Measurements from ENCODE around the gene RUNX2. TPM values are rescaled to one million over a fixed set of nuclear protein-coding genes. Genes with fewer than 3 reads are reported as not detected.

RUNX2 gene
- total and polyA plus RNA-seq, 9 of the 15 experiments (the other 6 are each of a cell fraction or from before 2014, with no cell fraction given) = 0.29 to 1.00 (median 0.43) TPM

- no peak for ATAC-seq
- in situ Hi-C loops (cut with MboI) (no loop called here), intact Hi-C loops (cut with micrococcal nuclease) (loop anchor here (2.0 kb wide), 1 partner anchor 68 kb away; no protein-coding TSS in a partner anchor)
- Histone ChIP-seq H2AFZ (ENCODE audit: low read depth, low read length) (peak overlapping the region; percentile 73), H3K4me3 (no peak overlapping the region), H3K36me3 (ENCODE audit: control insufficient read depth, insufficient read depth, low read length) (no peaks in the 10 kb centered on the region), H3K9ac (ENCODE audit: insufficient read depth in 1 of 2, low read depth in 2 of 2, low read length in 2 of 2) (no peak overlapping the region; a peak in 1 of 4 replicates), H3K27ac (ENCODE audit: extremely low read depth, low read depth, low read length) (peak overlapping the region; percentile 93), H3K27me3 (ENCODE audit: control insufficient read depth in 2 of 2, insufficient read depth in 2 of 2, low read length in 2 of 2) (no peaks in the 10 kb centered on the region), H3K79me2 (ENCODE audit: control insufficient read depth, insufficient read depth, low read length) (no peaks in the 10 kb centered on the region), H3K4me1 (replicated peaks in 1 of 2; ENCODE audit: control insufficient read depth in 2 of 2, insufficient read depth in 2 of 2, low read length in 2 of 2) (peaks cover 5 to 50% of the 10 kb centered on the region in 2 experiments), H3K9me3 (replicated peaks; ENCODE audit: control insufficient read depth, insufficient read depth, low read depth, low read length) (no peaks in the 10 kb centered on the region), H3K9me1 (ENCODE audit: control insufficient read depth, insufficient read depth, low read length) (no peaks in the 10 kb centered on the region), H3K4me2 (ENCODE audit: insufficient read depth, low read length) (no peak overlapping the region), H4K20me1 (replicated peaks; ENCODE audit: control insufficient read depth, insufficient read depth, low read length) (no peaks in the 10 kb centered on the region)
- WGBS (ENCODE audit: insufficient coverage, low coverage, missing lambda C conversion rate) = 44% methylated on average over 1 of the region's 1 CpG
- no TSS peak for BruUV-seq (replicated peaks)
- no peak for DNase-seq (ENCODE audit: extremely low read depth in 1 of 4, low spot score in 3 of 4)
- ChIA-PET POLR2A (no interaction called here), CTCF (ENCODE audit: low intra/inter-chr PET ratio) (no interaction called here)
- FAIRE-seq = no peak
- 0 out of 2 replicates have a peak, but pooled peaks have one; percentile 50 for TF ChIP-seq GTF2A2 (tag; IDR thresholded peaks at IDR 0.05)
- no peak for TF ChIP-seq DNMT1 (IDR thresholded peaks at IDR 0.05)
- TF ChIP-seq MAFF (IDR thresholded peaks at IDR 0.05; ENCODE audit: low read length) = no peak
- TF ChIP-seq TAF1 (IDR thresholded peaks at IDR 0.05; ENCODE audit: control insufficient read depth, extremely low read depth, insufficient read depth, low read length, severe bottlenecking) = no peak
- no peak for TF ChIP-seq NR2C1 (IDR thresholded peaks at IDR 0.05)
- 0 out of 2 replicates have a peak, but pooled peaks have one; percentile 10 for TF ChIP-seq NR2C1 (tag; IDR thresholded peaks at IDR 0.05)
- TF ChIP-seq ZNF696 (CRISPR knock-in tag; conservative IDR thresholded peaks at IDR 0.05) = no peak
- peak; percentile 25; the same call in 1 of the 2 replicates for TF ChIP-seq ZNF589 (CRISPR knock-in tag; IDR thresholded peaks at IDR 0.05; ENCODE audit: low read depth)
- TF ChIP-seq SMAD4 (CRISPR knock-in tag; conservative IDR thresholded peaks at IDR 0.05) = peak; percentile 50
- TF ChIP-seq EWSR1 (IDR thresholded peaks at IDR 0.05; ENCODE audit: borderline replicate concordance, low read depth, partially characterized antibody) = no peak
- no peak for TF ChIP-seq RFX1 (IDR thresholded peaks at IDR 0.05)
- no peak for TF ChIP-seq PURB (CRISPR knock-in tag; IDR thresholded peaks at IDR 0.05; ENCODE audit: low read depth)
- no peak for TF ChIP-seq KDM4B (IDR thresholded peaks at IDR 0.05; ENCODE audit: borderline replicate concordance in 2 of 2, low read depth in 1 of 2)
- TF ChIP-seq FOXA3 (CRISPR knock-in tag; conservative IDR thresholded peaks at IDR 0.05 in 1 of 2, IDR thresholded peaks at IDR 0.05 in 1 of 2) = peak in 1 of 2 experiments; percentile 88; a peak in 2 of 4 replicates
- no peak for TF ChIP-seq CBX2 (IDR thresholded peaks at IDR 0.05; ENCODE audit: insufficient read depth, low read length, poor library complexity, severe bottlenecking)
- TF ChIP-seq CHD4 (IDR thresholded peaks at IDR 0.05; ENCODE audit: insufficient read depth, insufficient replicate concordance, low read depth, low read length, poor library complexity, severe bottlenecking) = peak; percentile 48
- TF ChIP-seq YBX1 (IDR thresholded peaks at IDR 0.05) = no peak
- TF ChIP-seq ZNF143 (CRISPR knock-in tag; IDR thresholded peaks at IDR 0.05) = no peak
- peak; percentile 17; the same call in 1 of the 2 replicates for TF ChIP-seq CXXC5 (CRISPR knock-in tag; IDR thresholded peaks at IDR 0.05)
- no peak for TF ChIP-seq CLOCK (CRISPR knock-in tag; IDR thresholded peaks at IDR 0.05; ENCODE audit: borderline replicate concordance)
- 0 out of 2 replicates have a peak, but pooled peaks have one; percentile 1 for TF ChIP-seq NFIC (IDR thresholded peaks at IDR 0.05)
- TF ChIP-seq TRIM24 (IDR thresholded peaks at IDR 0.05) = peak; percentile 22 to 61; a peak in 1 of 4 replicates
Observed at GRCh38 chr6:45447005-45447404, 118.9 kb downstream of the RUNX2 start.

Data from K562 (cell line).